22Rv1 (cell line): ENCODE results near the gene CPNE5.

Experiments
- H3K27ac ChIP-seq: fragments of 450-650 bp; 2 replicates; pipeline ENCODE4 v1.5.1; 2017
- CTCF ChIP-seq: fragments of 450-650 bp; IDR thresholded peaks from 2 replicates; pipeline ENCODE4 v1.5.1; 2017; ENCODE audit warnings: mild to moderate bottlenecking
- ZFX ChIP-seq: fragments of 450-650 bp; IDR thresholded peaks from 2 replicates; pipeline ENCODE4 v1.6.1; 2017; ENCODE audit warnings: antibody characterized with exemption, borderline replicate concordance

Gene CPNE5

GRCh38 chr6:36718560-36718959 lies 120.7 kb downstream of the CPNE5 start:
- no peak overlapping the region for H3K27ac ChIP-seq
- TF ChIP-seq ZFX (no peak), CTCF (no peak)

- H3K27ac ChIP-seq, result no peak overlapping the region
These were observed 121.2 kb downstream of the CPNE5 start for GRCh38 chr6:36717871-36718540.

GRCh38 chr6:36717231-36717825 lies 121.9 kb downstream of the CPNE5 start:
- no peak for TF ChIP-seq ZFX
- no peak for TF ChIP-seq CTCF
- H3K27ac ChIP-seq, result no peak overlapping the region

More at GRCh38 chr6:36717871-36718540, 121.2 kb downstream of the CPNE5 start:
- no peak for TF ChIP-seq CTCF
- TF ChIP-seq ZFX, result no peak

DNA sequence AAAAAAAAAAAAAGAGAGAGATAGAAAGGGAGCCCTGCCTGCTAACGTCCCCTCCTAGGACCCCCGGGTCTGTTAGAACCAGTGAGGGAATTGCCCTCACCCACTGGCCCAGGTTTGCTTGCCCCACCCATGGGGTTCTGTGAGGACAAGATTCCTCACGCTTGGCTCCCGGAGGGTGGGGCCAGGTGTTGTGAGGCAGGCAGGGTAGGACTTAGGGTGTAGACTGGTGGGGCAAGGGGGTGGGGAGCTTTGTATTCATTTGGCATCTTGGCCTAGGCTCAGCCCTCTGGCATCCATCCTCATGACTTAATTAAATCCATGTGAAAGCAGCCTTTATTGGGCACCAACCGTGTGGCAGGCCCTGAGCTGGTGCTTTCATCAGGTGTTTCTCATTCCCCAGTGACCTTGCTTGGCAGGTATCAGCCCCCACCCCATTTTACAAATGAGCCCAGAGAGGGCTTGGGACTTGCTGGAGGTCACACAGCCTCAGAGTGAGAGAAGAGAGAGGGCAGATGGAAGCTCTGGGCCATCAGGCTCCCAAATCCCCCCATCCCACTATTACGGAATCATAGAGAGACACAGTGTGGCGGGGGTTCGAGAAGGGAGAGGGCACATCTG lies 122.7 kb downstream of the CPNE5 start:
- H3K27ac ChIP-seq, result no peak overlapping the region
- no peak for TF ChIP-seq ZFX
- TF ChIP-seq CTCF, result no peak

DNA sequence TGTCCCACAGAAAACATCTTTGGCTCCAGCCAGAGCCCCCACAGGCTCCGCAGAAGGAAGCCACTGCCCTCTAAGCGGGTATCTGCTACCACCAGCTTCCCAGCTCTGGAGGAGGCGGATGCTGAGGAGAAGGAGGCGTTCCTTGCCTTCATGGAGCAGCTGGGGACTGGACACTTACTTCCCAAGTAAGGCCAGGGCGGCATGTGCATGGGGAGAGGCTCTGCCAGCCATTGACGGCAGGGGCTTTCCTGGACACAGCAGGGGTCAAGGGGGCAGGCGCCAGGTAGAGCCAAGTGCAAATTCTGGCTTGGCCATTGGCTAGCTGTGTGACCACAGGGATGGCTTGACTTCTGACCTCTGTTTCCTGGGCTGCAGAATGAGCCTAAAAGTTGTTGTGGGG lies 123.8 kb downstream of the CPNE5 start:
- TF ChIP-seq ZFX, result no peak
- no peak for TF ChIP-seq CTCF
- H3K27ac ChIP-seq, result no peak overlapping the region

DNA sequence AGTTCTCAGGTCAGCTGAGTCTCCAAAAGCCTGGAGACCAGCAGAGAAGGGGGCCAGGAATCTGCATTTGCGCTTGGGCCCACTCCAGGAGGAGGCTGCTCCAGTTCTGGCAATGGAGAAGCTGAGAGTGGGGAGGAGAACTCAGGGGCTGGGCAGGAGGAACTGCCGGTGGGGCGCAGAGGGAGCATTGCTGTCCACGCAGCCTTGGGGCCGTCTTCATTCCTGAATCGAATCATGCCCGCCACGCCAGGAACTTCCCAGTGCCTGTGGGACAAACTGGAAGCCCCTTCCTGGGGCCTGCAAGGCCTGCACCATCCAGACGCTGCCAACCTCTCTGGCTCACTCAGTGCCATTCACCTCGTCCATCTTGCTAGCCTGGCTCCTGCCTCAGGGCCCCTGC lies 124.7 kb downstream of the CPNE5 start:
- no peak for TF ChIP-seq ZFX
- TF ChIP-seq CTCF, result no peak
- no peak overlapping the region for H3K27ac ChIP-seq

- TF ChIP-seq ZFX (no peak), CTCF (no peak)
- no peak overlapping the region for H3K27ac ChIP-seq
These were observed 125.4 kb downstream of the CPNE5 start for GRCh38 chr6:36713846-36714245.
